ENCODE measurements around the gene IFIT3.

IFIT3 gene

GRCh38 chr10:89379103-89379502, 51.3 kb downstream of the IFIT3 start:
- no peak overlapping the region for H3K27ac ChIP-seq (ENCODE audit: low read depth, low read length)
- no peaks in the 10 kb centered on the region for H3K36me3 ChIP-seq (ENCODE audit: control insufficient read depth, insufficient read depth, low read length)
- H3K4me1 ChIP-seq (ENCODE audit: control insufficient read depth, insufficient read depth, low read length) = no peaks in the 10 kb centered on the region
- H3K4me3 ChIP-seq (ENCODE audit: low read depth, low read length) = no peak overlapping the region
- no peak overlapping the region for H3K9ac ChIP-seq (ENCODE audit: low read depth, low read length)
- no peaks in the 10 kb centered on the region for H3K9me3 ChIP-seq (ENCODE audit: control insufficient read depth, insufficient read depth, low read length)
- no peaks in the 10 kb centered on the region for H3K27me3 ChIP-seq (ENCODE audit: control insufficient read depth, insufficient read depth, low read length)

GRCh38 chr10:89382757-89383156, 55.0 kb downstream of the IFIT3 start:
- Histone ChIP-seq H3K27ac (ENCODE audit: low read depth, low read length) (no peak overlapping the region), H3K4me3 (ENCODE audit: low read depth, low read length) (no peak overlapping the region), H3K4me1 (ENCODE audit: control insufficient read depth, insufficient read depth, low read length) (peaks cover 5% of the 10 kb centered on the region), H3K27me3 (ENCODE audit: control insufficient read depth, insufficient read depth, low read length) (no peaks in the 10 kb centered on the region), H3K9me3 (ENCODE audit: control insufficient read depth, insufficient read depth, low read length) (no peaks in the 10 kb centered on the region), H3K36me3 (ENCODE audit: control insufficient read depth, insufficient read depth, low read length) (no peaks in the 10 kb centered on the region), H3K9ac (ENCODE audit: low read depth, low read length) (no peak overlapping the region)

GRCh38 chr10:89384474-89385340, 56.9 kb downstream of the IFIT3 start:
- Histone ChIP-seq H3K4me1 (ENCODE audit: control insufficient read depth, insufficient read depth, low read length) (peaks cover 5% of the 10 kb centered on the region), H3K4me3 (ENCODE audit: low read depth, low read length) (no peak overlapping the region), H3K9me3 (ENCODE audit: control insufficient read depth, insufficient read depth, low read length) (no peaks in the 10 kb centered on the region), H3K36me3 (ENCODE audit: control insufficient read depth, insufficient read depth, low read length) (no peaks in the 10 kb centered on the region), H3K27ac (ENCODE audit: low read depth, low read length) (no peak overlapping the region), H3K9ac (ENCODE audit: low read depth, low read length) (no peak overlapping the region), H3K27me3 (ENCODE audit: control insufficient read depth, insufficient read depth, low read length) (no peaks in the 10 kb centered on the region)

- Histone ChIP-seq H3K27me3 (ENCODE audit: control insufficient read depth, insufficient read depth, low read length) (no peaks in the 10 kb centered on the region), H3K9ac (ENCODE audit: low read depth, low read length) (no peak overlapping the region), H3K4me1 (ENCODE audit: control insufficient read depth, insufficient read depth, low read length) (peaks cover 19% of the 10 kb centered on the region), H3K9me3 (ENCODE audit: control insufficient read depth, insufficient read depth, low read length) (no peaks in the 10 kb centered on the region), H3K4me3 (ENCODE audit: low read depth, low read length) (no peak overlapping the region), H3K27ac (ENCODE audit: low read depth, low read length) (no peak overlapping the region), H3K36me3 (ENCODE audit: control insufficient read depth, insufficient read depth, low read length) (no peaks in the 10 kb centered on the region)
Observed at GRCh38 chr10:89388806-89389205, 61.0 kb downstream of the IFIT3 start.

GRCh38 chr10:89389254-89389653, 61.5 kb downstream of the IFIT3 start:
- peaks cover 19% of the 10 kb centered on the region for H3K4me1 ChIP-seq (ENCODE audit: control insufficient read depth, insufficient read depth, low read length)
- H3K9me3 ChIP-seq (ENCODE audit: control insufficient read depth, insufficient read depth, low read length) = no peaks in the 10 kb centered on the region
- H3K36me3 ChIP-seq (ENCODE audit: control insufficient read depth, insufficient read depth, low read length) = no peaks in the 10 kb centered on the region
- no peaks in the 10 kb centered on the region for H3K27me3 ChIP-seq (ENCODE audit: control insufficient read depth, insufficient read depth, low read length)
- no peak overlapping the region for H3K4me3 ChIP-seq (ENCODE audit: low read depth, low read length)
- H3K27ac ChIP-seq (ENCODE audit: low read depth, low read length) = no peak overlapping the region
- H3K9ac ChIP-seq (ENCODE audit: low read depth, low read length) = no peak overlapping the region
